Neural cell (in vitro differentiated cells): ENCODE results near the gene VWA5B1. TPM values are rescaled to one million over a fixed set of nuclear protein-coding genes. Genes with fewer than 3 reads are reported as not detected.

Source experiments
- H2AFZ ChIP-seq: fragments of 200-600, 300-800 bp; sonication (generic), shearing (Covaris generic); 2 replicates; pipeline ENCODE4 v1.6.0; 2014; ENCODE audit warnings: low read depth, mild to moderate bottlenecking, antibody characterized with exemption, low read length, moderate library complexity
- H3F3A ChIP-seq: fragments of 200-600 bp; shearing (Covaris generic); 2 replicates; pipeline ENCODE4 v1.6.1; 2016; ENCODE audit warnings: mild to moderate bottlenecking, moderate library complexity, mixed read lengths, antibody characterized with exemption, low read length; ENCODE audit not compliant: insufficient read depth, poor library complexity, severe bottlenecking
- H3K27ac ChIP-seq: fragments of 200-600, 300-800 bp; sonication (generic), shearing (Covaris generic); 2 replicates; pipeline ENCODE4 v1.5.1; 2014; ENCODE audit warnings: mild to moderate bottlenecking, low read length, moderate library complexity
- H3K27me3 ChIP-seq: fragments of 300-800, 200-600 bp; sonication (generic), shearing (Covaris generic); 2 replicates; pipeline ENCODE4 v1.6.0; 2014; ENCODE audit warnings: mild to moderate bottlenecking, low read depth, low read length, moderate library complexity; ENCODE audit not compliant: insufficient read depth
- H3K36me3 ChIP-seq: fragments of 300-800, 200-600 bp; sonication (generic), shearing (Covaris generic); 2 replicates; pipeline ENCODE4 v1.5.1; 2014; ENCODE audit warnings: mild to moderate bottlenecking, antibody characterized with exemption, low read length, moderate library complexity; ENCODE audit not compliant: insufficient read depth
- H3K4me2 ChIP-seq: fragments of 300-800, 200-600 bp; sonication (generic), shearing (Covaris generic); 2 replicates; pipeline ENCODE4 v1.6.0; 2014; ENCODE audit warnings: mild to moderate bottlenecking, low read length
- H3K4me3 ChIP-seq: fragments of 300-800, 200-600 bp; sonication (generic), shearing (Covaris generic); 2 replicates; pipeline ENCODE4 v1.5.1; 2014; ENCODE audit warnings: mild to moderate bottlenecking, low read length, moderate library complexity
- H3K79me2 ChIP-seq: fragments of 200-600 bp; shearing (Covaris generic); replicated peaks from 2 replicates; pipeline ENCODE4 v1.6.0; 2014; ENCODE audit warnings: mild to moderate bottlenecking, low read length, moderate library complexity; ENCODE audit not compliant: insufficient read depth
- H3K9ac ChIP-seq: fragments of 300-800, 200-600 bp; sonication (generic), shearing (Covaris generic); 2 replicates; pipeline ENCODE4 v1.6.1; 2016; ENCODE audit warnings: mild to moderate bottlenecking, low read length, mixed read lengths
- H3K9me2 ChIP-seq: fragments of 200-600 bp; shearing (Covaris generic); 2 replicates; pipeline ENCODE4 v1.6.1; 2016; ENCODE audit warnings: mild to moderate bottlenecking, low read length, mixed read lengths; ENCODE audit not compliant: insufficient read depth
- H3K9me3 ChIP-seq: fragments of 200-600, 300-800 bp; sonication (generic), shearing (Covaris generic); 2 replicates; pipeline ENCODE4 v1.6.1; 2016; ENCODE audit warnings: mild to moderate bottlenecking, mixed run types, low read length, moderate library complexity, mixed read lengths
- H4K20me1 ChIP-seq: fragments of 200-600 bp; shearing (Covaris generic); 2 replicates; pipeline ENCODE4 v1.6.1; 2016; ENCODE audit warnings: mild to moderate bottlenecking, mixed run types; ENCODE audit not compliant: insufficient read depth
- CTCF ChIP-seq: fragments of 450-650 bp; IDR thresholded peaks from 2 replicates; pipeline ENCODE4 v1.5.1; 2014; ENCODE audit warnings: antibody characterized with exemption, mild to moderate bottlenecking, moderate library complexity; ENCODE audit not compliant: poor library complexity, severe bottlenecking
- EP300 ChIP-seq: fragments of 450-650 bp; conservative IDR thresholded peaks from 2 replicates; pipeline ENCODE4 v1.6.1; 2014; ENCODE audit warnings: antibody characterized with exemption, mild to moderate bottlenecking, moderate library complexity; ENCODE audit not compliant: poor library complexity, severe bottlenecking
- EZH2 ChIP-seq: fragments of 200-600, 300-800 bp; shearing (Covaris generic), sonication (generic); IDR thresholded peaks from 2 replicates; pipeline ENCODE4 v1.6.1; 2014; ENCODE audit warnings: antibody characterized with exemption, low read length, borderline replicate concordance, mild to moderate bottlenecking; ENCODE audit not compliant: insufficient read depth, poor library complexity, severe bottlenecking
- MXI1 ChIP-seq: fragments of 450-650 bp; conservative IDR thresholded peaks from 2 replicates; pipeline ENCODE4 v1.6.1; 2014; ENCODE audit warnings: antibody characterized with exemption, mild to moderate bottlenecking; ENCODE audit not compliant: poor library complexity, severe bottlenecking
- POLR2AphosphoS5 ChIP-seq: IDR thresholded peaks from 2 replicates; pipeline ENCODE4 v1.6.1; 2012
- RAD21 ChIP-seq: fragments of 450-650 bp; conservative IDR thresholded peaks from 2 replicates; pipeline ENCODE4 v1.6.1; 2014; ENCODE audit warnings: antibody characterized with exemption, mild to moderate bottlenecking, moderate library complexity
- SMC3 ChIP-seq: fragments of 450-650 bp; conservative IDR thresholded peaks from 2 replicates; pipeline ENCODE4 v1.6.1; 2014; ENCODE audit warnings: antibody characterized with exemption, mild to moderate bottlenecking, moderate library complexity; ENCODE audit not compliant: poor library complexity
- TAF1 ChIP-seq: IDR thresholded peaks from 2 replicates; pipeline ENCODE4 v1.6.1; 2012; ENCODE audit warnings: low read depth
- polyA plus RNA-seq: library from polyadenylated mRNA; depleted of rRNA; stranded (reverse); fragments of >200 nt; gene quantifications from 2 replicates; pipeline ENCODE4 v1.2.3, GENCODE V29; 2014
- TF ChIP-seq, protein P1 (sequence below): IDR thresholded peaks from 2 replicates; pipeline ENCODE4 v1.6.1; 2012; ENCODE audit warnings: borderline replicate concordance

Gene VWA5B1
- polyA plus RNA-seq, 1 donor from 2014 or later = 0.27 TPM

DNA sequence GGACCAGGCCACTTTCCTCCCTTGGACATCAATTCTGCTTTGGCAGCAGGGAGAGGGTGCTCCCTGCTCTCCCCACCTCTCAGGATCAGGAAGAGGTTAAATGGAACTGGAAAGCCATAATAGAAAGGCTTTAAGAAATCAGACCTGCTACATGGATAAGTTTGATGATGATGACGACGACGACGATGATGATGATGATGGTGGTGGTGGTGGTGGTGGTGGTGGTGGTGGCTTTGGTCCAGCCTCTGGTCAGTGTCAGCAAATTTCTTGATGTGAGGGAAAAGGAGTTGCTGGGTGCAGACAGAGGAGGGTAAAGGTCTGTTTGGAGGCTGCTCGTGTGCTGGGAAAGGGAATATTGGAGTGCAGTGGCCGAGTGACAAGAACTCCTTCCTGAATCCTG lies 36.8 kb downstream of the VWA5B1 start:
- Histone ChIP-seq H2AFZ (no peak overlapping the region), H3K9me2 (no peaks in the 10 kb centered on the region), H3K79me2 (no peaks in the 10 kb centered on the region), H4K20me1 (no peaks in the 10 kb centered on the region), H3K27ac (no peak overlapping the region), H3K27me3 (no peaks in the 10 kb centered on the region), H3K36me3 (no peaks in the 10 kb centered on the region), H3K9me3 (no peaks in the 10 kb centered on the region), H3K9ac (no peak overlapping the region), H3K4me2 (no peak overlapping the region), H3K4me3 (no peak overlapping the region), H3F3A (no peaks in the 10 kb centered on the region)
- TF ChIP-seq SMC3 (no peak), EP300 (no peak), MXI1 (no peak), CTCF (no peak), TAF1 (no peak), RAD21 (no peak), POLR2AphosphoS5 (no peak), EZH2 (no peak)
- TF ChIP-seq, protein P1, sequence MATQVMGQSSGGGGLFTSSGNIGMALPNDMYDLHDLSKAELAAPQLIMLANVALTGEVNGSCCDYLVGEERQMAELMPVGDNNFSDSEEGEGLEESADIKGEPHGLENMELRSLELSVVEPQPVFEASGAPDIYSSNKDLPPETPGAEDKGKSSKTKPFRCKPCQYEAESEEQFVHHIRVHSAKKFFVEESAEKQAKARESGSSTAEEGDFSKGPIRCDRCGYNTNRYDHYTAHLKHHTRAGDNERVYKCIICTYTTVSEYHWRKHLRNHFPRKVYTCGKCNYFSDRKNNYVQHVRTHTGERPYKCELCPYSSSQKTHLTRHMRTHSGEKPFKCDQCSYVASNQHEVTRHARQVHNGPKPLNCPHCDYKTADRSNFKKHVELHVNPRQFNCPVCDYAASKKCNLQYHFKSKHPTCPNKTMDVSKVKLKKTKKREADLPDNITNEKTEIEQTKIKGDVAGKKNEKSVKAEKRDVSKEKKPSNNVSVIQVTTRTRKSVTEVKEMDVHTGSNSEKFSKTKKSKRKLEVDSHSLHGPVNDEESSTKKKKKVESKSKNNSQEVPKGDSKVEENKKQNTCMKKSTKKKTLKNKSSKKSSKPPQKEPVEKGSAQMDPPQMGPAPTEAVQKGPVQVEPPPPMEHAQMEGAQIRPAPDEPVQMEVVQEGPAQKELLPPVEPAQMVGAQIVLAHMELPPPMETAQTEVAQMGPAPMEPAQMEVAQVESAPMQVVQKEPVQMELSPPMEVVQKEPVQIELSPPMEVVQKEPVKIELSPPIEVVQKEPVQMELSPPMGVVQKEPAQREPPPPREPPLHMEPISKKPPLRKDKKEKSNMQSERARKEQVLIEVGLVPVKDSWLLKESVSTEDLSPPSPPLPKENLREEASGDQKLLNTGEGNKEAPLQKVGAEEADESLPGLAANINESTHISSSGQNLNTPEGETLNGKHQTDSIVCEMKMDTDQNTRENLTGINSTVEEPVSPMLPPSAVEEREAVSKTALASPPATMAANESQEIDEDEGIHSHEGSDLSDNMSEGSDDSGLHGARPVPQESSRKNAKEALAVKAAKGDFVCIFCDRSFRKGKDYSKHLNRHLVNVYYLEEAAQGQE = no peak

DNA sequence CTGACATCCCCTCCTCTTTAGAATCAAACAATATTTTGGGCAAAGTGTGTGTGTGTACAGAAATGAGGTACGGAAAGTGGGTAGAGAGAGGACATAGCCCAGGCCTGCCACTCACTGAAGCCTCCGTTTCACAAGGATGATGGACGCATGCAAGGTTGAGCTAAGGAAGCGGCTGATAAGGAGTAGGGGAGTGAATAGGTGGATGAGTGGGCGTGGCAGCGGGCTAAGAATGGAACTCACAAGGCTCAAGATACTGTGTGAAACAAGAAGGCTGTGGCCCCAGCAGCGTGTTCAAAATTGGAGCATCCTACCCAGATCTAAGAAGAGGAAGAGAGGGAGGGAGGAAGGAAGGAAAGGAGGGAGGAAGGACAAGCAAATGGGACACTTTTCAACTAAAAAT lies 37.5 kb downstream of the VWA5B1 start:
- Histone ChIP-seq H3K9me2 (no peaks in the 10 kb centered on the region), H3F3A (no peaks in the 10 kb centered on the region), H3K9me3 (no peaks in the 10 kb centered on the region), H3K79me2 (no peaks in the 10 kb centered on the region), H3K27me3 (no peaks in the 10 kb centered on the region), H3K36me3 (no peaks in the 10 kb centered on the region), H4K20me1 (no peaks in the 10 kb centered on the region), H3K4me2 (no peak overlapping the region), H2AFZ (no peak overlapping the region), H3K9ac (no peak overlapping the region), H3K27ac (no peak overlapping the region), H3K4me3 (no peak overlapping the region)
- TF ChIP-seq SMC3 = no peak
- TF ChIP-seq EP300 = no peak
- TF ChIP-seq TAF1 = no peak
- no peak for TF ChIP-seq EZH2
- TF ChIP-seq CTCF = no peak
- TF ChIP-seq MXI1 = no peak
- no peak for TF ChIP-seq RAD21
- no peak for TF ChIP-seq POLR2AphosphoS5
- TF ChIP-seq, protein P1 = no peak
